IMR-90 (cell line): ENCODE results near the gene TRIO.

Experiments used
- BHLHE40 ChIP-seq: fragments of 150-350 bp; IDR thresholded peaks from 2 replicates; pipeline ENCODE4 v1.6.1; 2016; ENCODE audit warnings: mild to moderate bottlenecking, low read depth, low read length
- CEBPB ChIP-seq: IDR thresholded peaks from 2 replicates; pipeline ENCODE4 v1.6.1; 2012; ENCODE audit warnings: low read depth, low read length, improper control_type of control experiment
- CHD1 ChIP-seq: IDR thresholded peaks from 2 replicates; pipeline ENCODE4 v1.6.1; 2012; ENCODE audit warnings: low read depth, low read length, improper control_type of control experiment
- MAFK ChIP-seq: IDR thresholded peaks from 2 replicates; pipeline ENCODE4 v1.6.1; 2012; ENCODE audit warnings: low read depth, low read length, improper control_type of control experiment
- MAZ ChIP-seq: IDR thresholded peaks from 2 replicates; pipeline ENCODE4 v1.6.1; 2012; ENCODE audit warnings: low read depth, mild to moderate bottlenecking, low read length, improper control_type of control experiment, moderate library complexity, borderline replicate concordance
- POLR2A ChIP-seq: IDR thresholded peaks from 2 replicates; pipeline ENCODE4 v1.6.1; 2012; ENCODE audit warnings: mild to moderate bottlenecking, low read depth, low read length
- RFX5 ChIP-seq: IDR thresholded peaks from 2 replicates; pipeline ENCODE4 v1.8.0; 2012; ENCODE audit warnings: low read depth, mild to moderate bottlenecking, low read length, moderate library complexity
- SMC3 ChIP-seq: fragments of 150-350 bp; IDR thresholded peaks from 2 replicates; pipeline ENCODE4 v1.6.1; 2016; ENCODE audit warnings: low read depth, mild to moderate bottlenecking, antibody characterized with exemption, low read length, moderate library complexity
- TF ChIP-seq, protein P1 (sequence below): conservative IDR thresholded peaks from 2 replicates; pipeline ENCODE4 v1.5.1; 2012; ENCODE audit warnings: mild to moderate bottlenecking, low read depth, low read length, improper control_type of control experiment
- TF ChIP-seq, protein P2 (sequence below): fragments of 150-350 bp; IDR thresholded peaks from 2 replicates; pipeline ENCODE4 v1.6.1; 2017; ENCODE audit warnings: mild to moderate bottlenecking, antibody characterized with exemption, low read length, low read depth
- TF ChIP-seq, protein P3 (sequence below): fragments of 150-350 bp; IDR thresholded peaks from 2 replicates; pipeline ENCODE4 v1.6.1; 2016; ENCODE audit warnings: low read depth, mild to moderate bottlenecking, low read length, moderate library complexity, borderline replicate concordance

DNA sequence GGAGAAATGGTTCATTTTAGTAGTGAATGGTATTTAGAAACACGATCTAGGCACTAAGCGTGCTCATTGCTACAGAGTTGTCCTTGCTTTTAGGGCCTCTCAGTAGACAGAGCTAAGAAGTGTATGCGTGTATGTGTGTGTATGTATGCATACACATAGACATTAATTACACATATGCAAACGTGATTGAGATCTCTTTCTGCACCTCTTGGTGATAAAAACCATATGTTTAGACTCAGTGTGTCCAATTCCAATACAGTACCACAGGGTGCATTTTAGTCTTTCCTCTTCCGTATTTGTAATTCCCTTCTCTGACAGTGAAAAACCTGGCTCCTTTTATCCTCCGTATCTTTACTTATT lies 13.1 kb downstream of the TRIO start:
- TF ChIP-seq RFX5, result no peak
- no peak for TF ChIP-seq MAFK
- TF ChIP-seq, protein P1, sequence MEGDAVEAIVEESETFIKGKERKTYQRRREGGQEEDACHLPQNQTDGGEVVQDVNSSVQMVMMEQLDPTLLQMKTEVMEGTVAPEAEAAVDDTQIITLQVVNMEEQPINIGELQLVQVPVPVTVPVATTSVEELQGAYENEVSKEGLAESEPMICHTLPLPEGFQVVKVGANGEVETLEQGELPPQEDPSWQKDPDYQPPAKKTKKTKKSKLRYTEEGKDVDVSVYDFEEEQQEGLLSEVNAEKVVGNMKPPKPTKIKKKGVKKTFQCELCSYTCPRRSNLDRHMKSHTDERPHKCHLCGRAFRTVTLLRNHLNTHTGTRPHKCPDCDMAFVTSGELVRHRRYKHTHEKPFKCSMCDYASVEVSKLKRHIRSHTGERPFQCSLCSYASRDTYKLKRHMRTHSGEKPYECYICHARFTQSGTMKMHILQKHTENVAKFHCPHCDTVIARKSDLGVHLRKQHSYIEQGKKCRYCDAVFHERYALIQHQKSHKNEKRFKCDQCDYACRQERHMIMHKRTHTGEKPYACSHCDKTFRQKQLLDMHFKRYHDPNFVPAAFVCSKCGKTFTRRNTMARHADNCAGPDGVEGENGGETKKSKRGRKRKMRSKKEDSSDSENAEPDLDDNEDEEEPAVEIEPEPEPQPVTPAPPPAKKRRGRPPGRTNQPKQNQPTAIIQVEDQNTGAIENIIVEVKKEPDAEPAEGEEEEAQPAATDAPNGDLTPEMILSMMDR, result no peak
- no peak for TF ChIP-seq BHLHE40
- no peak for TF ChIP-seq CEBPB
- TF ChIP-seq CHD1, result no peak
- TF ChIP-seq, protein P2, sequence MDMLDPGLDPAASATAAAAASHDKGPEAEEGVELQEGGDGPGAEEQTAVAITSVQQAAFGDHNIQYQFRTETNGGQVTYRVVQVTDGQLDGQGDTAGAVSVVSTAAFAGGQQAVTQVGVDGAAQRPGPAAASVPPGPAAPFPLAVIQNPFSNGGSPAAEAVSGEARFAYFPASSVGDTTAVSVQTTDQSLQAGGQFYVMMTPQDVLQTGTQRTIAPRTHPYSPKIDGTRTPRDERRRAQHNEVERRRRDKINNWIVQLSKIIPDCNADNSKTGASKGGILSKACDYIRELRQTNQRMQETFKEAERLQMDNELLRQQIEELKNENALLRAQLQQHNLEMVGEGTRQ, result no peak
- TF ChIP-seq SMC3, result no peak
- TF ChIP-seq POLR2A, result no peak
- no peak for TF ChIP-seq MAZ
- TF ChIP-seq, protein P3, sequence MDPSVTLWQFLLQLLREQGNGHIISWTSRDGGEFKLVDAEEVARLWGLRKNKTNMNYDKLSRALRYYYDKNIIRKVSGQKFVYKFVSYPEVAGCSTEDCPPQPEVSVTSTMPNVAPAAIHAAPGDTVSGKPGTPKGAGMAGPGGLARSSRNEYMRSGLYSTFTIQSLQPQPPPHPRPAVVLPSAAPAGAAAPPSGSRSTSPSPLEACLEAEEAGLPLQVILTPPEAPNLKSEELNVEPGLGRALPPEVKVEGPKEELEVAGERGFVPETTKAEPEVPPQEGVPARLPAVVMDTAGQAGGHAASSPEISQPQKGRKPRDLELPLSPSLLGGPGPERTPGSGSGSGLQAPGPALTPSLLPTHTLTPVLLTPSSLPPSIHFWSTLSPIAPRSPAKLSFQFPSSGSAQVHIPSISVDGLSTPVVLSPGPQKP, result no peak
